Hair follicular keratinocyte (primary cell): Measurements from ENCODE around the gene TSHR. TPM values are rescaled to one million over a fixed set of nuclear protein-coding genes. Genes with fewer than 3 reads are reported as not detected.

Experiments used
- total RNA-seq: library from RNA; depleted of rRNA; stranded (reverse); fragments of >200 nt; gene quantifications from 2 replicates; pipeline ENCODE4 v1.2.3, GENCODE V29; 2015

Gene TSHR
- total RNA-seq: not detected in 2 replicates

DNA sequence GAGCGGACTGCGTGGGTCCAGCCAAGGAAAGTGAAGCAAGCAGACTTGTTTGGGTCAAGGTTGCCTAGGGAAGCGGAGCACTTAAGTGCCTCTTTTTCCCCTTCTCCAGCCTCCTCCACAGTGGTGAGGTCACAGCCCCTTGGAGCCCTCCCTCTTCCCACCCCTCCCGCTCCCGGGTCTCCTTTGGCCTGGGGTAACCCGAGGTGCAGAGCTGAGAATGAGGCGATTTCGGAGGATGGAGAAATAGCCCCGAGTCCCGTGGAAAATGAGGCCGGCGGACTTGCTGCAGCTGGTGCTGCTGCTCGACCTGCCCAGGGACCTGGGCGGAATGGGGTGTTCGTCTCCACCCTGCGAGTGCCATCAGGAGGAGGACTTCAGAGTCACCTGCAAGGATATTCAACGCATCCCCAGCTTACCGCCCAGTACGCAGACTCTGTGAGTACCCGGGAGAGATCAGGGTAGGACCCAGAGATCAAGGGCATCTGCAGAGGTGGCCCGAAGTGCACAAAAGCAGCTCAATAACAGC is at the start of gene TSHR:
TSHR (plus strand) TSS at position 206 of the 526 bp plus-strand sequence; CDS start at position 266, 60 bp downstream.

DNA sequence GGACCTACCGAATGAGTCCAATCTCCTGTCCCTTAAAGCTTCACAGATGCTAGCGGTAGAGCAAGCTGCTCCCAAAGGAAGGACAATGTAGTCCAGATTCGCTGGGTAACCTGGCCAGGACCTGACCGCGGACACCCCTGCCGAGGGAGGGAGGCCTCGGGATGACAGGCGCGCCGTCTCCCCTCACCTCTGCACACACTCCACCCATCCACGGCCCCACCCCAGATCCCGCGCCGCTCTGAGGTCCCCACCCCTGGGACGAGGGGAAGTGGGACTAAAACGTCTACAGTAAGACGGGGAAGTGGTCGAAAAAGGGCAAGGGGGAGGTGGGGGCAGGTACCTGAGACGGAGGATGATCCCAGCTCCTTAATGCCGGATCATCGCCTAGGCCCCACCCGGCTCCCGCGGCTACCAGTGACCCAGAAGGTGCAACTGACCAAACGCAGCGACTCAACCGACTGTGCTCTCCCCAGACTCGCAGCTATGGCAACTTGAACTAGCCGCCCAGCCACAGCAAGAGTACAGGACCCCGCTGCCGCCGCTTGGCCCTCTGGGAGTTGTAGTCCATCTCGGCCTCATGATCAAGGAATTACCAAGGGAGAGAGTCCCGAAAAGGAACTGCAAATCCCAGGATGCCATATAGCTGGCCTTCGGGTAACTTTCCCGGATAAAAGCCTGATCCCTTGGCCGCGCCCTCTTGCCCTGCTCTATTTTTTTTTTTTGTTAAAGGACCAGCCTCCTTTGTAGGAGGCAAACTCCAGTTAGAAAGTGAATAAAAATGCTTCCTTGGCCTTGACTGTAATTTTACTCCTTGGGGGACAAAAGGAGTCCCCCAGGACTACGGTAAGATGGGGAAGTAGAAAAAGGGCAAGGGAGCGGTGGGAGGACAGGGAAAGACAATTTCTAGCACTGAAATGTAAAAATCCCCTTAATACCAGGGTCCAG is 13.9 kb upstream of the TSHR start, which contains the start of gene CEP128:
CEP128 (minus strand) TSS at position 498 of the 945 bp plus-strand sequence.

Other genes starting within 250 kb of the TSHR start
- 1.4 and 3.3 TPM in 2 replicates for gene CEP128, start 13.9 kb upstream of the TSHR start, total RNA-seq